HG02938 (cell line): Measurements from ENCODE around the gene GINS2.
A peak's percentile ranks its signal among the peaks of the same experiment; 100 is the strongest.

Experiments used
- ATAC-seq: cut with Tn5 transposase; IDR thresholded peaks from one replicate; pipeline ENCODE4 v1.9.1; 2021; ENCODE audit warnings: mild to moderate bottlenecking, moderate library complexity; ENCODE audit not compliant: unreplicated experiment

GINS2 gene

GRCh38 chr16:85690469-85691064, 1.8 kb upstream of the GINS2 start:
- ATAC-seq: no peak

DNA sequence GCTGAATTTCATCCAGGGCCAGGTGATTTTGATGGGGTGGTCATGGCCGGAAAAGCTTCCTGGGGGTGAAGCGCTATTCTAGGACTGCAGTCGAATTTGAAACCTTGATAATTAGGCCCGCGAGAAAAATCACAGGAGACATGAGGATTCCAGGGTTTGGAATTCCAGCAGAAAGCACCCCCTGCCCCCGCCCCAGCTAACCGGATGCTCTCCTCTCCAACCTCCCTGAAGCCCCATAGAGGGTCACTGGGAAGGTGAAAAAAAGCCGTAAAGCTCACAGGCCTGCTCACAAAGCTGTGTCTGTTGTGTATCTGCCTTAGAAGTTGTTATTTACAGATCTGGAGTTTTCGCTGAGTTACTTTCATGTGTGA, 1.2 kb upstream of the GINS2 start:
- no peak for ATAC-seq

DNA sequence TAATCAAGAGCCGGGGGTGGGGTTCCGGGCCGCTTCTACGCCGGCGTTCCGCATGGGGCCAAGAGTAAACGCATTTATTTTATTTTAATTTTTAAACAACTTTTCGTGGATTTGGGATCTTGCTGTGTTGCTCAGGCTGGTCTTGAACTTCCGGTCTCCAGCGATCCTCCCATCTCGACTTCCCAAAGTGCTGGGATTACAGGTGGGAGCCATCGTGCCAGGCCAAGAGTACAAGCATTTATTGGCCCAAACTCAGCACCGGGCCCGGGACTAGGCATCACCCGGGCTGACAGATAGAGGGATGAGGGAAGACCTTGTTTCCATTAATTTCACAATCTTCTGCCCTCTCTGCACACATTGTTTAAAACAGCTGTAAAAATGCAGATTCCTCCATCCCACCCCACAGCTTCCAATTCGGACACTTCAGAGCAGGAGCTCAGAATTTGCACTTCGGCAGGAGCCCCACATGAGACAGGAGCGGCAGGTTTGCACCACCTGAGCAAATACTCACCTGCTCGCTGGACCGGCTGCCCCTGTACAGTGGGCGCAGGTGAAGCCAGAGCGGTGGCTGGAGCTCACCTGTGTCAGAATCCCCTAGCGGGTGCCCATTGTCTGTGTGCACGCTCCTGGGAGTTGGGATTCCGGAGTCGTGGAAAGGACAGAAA, 663 bp upstream of the GINS2 start:
- ATAC-seq: no peak

GRCh38 chr16:85687651-85688471, 893 bp downstream of the GINS2 start:
- no peak for ATAC-seq

GRCh38 chr16:85686912-85687591, 1.7 kb downstream of the GINS2 start:
- ATAC-seq: no peak

- no peak for ATAC-seq
Observed at GRCh38 chr16:85685251-85685650, 3.5 kb downstream of the GINS2 start.

GRCh38 chr16:85683363-85683762, 5.4 kb downstream of the GINS2 start:
- ATAC-seq: no peak

- no peak for ATAC-seq
Observed at GRCh38 chr16:85682516-85682915, 6.2 kb downstream of the GINS2 start.

- no peak for ATAC-seq
Observed at GRCh38 chr16:85681255-85681654, 7.5 kb downstream of the GINS2 start.

DNA sequence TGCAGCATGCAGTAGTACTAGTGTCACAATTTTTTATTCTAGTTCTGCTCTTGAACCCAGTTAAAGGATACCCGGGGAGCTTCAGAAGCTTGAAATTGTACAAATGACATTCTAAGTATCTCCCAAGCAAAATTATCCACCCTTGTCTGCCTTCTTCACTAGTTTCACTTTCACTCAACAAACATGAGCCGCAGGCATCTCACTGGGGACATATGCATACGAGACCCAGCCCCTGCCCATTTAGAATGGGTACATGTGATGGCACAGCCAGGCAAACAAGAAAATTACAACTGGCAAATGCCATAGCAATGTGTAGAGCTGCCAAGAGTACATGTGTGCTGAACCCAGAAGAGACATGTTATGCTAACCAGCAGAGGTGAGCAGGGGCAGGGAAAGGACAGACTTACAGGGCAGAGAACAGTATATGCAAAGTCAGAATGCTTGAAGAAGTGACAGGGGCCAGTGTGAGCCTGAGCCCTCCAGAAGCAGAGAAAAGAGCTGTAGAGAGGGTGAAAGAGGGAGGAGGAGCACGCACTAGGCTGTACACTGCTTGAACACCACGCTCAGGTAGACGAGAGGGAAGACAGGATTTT, 8.3 kb downstream of the GINS2 start:
- no peak for ATAC-seq

DNA sequence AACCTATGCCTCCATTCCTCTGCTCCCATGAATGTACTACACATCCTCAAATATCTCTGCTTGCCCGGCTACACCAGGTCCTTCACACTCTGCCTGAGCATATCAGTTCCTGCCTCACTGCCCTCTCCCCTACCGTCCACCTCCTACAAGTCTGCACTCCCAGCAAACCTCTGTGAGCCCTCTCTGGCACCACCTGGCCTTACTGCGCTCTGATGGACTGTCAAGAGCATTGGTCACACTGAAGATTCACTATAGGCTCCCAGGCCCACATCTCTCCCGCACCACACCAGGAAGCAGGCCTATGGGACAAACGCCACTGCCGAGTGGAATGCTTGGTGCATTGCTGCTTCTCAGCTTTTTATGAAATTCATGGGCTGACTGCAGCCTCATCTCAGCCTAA, 8.9 kb downstream of the GINS2 start:
- no peak for ATAC-seq

DNA sequence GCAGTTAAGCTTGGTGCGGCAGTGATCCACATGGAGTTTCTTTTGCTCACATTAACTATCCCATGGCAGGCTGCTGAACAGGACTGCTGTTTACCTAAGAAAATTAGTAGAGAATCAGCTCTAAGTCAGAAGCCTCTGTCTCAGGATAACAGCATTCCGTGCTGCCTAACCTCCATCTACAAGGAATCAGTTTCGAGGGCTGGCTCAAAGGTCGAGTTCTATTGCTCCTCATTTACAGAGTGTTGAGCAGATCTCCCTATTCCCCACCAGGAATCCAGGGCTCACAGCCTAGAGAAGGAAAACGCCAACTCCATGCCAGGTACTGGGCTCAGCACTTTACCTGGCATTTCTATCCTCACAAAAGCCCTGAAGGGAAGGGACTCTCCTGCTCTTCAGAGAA, 9.9 kb downstream of the GINS2 start:
- no peak for ATAC-seq

GRCh38 chr16:85678016-85678415, 10.7 kb downstream of the GINS2 start:
- no peak for ATAC-seq

GRCh38 chr16:85677383-85677967, 11.3 kb downstream of the GINS2 start:
- ATAC-seq: no peak

GRCh38 chr16:85676466-85676865, 12.3 kb downstream of the GINS2 start:
- ATAC-seq: no peak

DNA sequence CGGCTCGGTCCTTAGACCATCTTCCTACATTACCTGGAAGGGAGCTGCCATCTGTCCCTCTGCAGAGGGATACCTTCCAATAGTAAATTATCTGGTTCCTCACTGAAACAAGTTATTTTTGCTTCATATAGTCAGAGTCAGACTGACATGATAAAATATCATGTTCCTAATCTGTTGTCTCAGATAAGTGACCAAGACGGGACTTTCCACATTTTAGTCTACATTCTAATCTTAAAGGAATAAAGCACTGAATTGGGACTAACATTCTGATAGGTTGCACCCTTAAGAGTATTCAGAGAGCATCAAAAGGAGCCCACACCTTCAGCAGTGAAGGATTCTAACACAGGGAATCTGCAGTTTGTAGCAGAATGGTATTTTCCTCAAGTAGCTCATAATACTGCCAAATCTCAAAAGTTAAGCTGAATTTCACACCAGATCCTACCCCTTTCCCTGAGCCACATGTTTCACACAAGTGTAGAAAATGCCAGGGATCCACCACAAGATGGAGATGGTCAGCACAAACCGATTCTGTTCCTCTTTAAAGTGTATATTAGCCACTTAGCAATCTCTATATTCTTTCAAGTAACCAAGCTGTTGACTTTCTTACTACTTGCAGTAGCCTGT, 13.4 kb downstream of the GINS2 start:
- no peak for ATAC-seq

DNA sequence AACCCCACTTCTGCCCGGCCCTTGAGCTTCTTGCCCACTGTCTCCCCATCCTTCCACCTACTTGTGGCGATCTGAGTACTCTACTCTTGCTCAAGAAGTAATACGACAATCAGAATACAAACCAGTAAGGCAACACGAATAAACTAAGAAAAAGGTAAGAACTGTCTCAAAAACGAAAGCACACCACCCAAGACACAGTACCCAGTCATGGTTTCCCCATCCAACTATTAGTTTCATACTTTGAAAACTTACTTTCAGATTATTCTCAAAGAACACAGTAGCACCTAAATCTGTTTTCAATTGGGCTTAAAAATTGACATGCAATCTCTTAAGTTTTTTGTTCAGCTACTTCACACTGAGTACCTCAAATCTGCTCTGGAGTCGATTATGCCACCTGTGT, 13.9 kb downstream of the GINS2 start:
- peak; percentile 52 for ATAC-seq

DNA sequence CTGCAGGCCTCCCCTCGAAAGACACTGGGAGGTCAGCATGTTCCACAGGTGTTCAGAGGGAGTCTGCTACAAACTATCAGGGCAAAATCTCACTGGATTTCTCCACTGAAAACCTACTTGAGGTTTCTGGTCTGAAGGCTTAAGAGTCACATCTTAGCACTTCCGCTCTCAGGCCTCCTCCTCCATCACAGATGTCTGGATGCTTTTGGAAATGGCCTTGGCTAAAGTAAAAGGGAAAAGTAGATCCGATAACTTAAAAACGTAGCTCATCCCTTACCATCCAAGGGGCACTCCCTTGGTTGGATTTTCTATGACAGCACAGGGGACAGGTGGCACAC, 14.4 kb downstream of the GINS2 start:
- ATAC-seq: no peak

DNA sequence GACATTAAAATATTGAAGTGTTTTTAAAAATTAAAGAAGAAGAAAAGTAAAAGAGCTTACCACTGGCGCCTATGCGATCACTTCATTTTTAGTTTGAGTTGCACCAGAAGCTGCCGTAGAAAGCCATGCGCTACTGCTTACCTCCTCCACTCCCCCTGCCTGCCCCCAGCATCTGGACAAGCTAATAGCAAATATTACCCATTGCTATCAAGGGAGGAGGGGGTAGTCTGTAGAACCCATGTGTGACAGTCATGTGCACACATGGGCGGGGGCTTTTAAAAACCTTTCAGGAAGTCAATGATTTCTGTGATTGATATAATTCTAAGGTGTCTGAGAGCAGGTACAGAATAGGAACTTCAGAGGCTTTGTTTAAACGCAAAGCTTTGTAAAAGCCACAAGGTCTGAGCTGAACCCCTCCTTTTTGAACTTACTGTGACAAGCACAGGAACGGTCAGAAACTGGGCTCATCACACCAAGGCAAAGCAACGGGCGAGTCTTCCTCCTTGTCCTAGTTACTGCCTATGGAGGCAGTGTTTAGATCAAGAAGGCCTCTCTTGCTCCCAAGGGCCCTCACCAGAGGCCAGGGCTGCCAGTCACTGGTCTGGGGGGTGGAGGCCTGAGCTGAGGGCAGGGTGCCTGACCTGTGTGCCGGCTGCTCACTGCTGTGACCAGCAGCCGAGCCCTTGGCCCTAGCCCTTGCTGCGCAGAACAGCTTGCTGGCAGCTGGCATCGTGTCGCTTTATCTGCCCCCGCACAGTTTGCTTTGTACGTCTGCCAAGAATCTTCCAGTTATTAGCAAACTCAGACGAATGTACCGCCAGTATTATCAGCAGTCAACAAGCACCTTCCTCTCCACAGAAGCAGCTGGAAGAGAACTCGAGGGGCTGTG, 15.0 kb downstream of the GINS2 start:
- ATAC-seq: no peak

DNA sequence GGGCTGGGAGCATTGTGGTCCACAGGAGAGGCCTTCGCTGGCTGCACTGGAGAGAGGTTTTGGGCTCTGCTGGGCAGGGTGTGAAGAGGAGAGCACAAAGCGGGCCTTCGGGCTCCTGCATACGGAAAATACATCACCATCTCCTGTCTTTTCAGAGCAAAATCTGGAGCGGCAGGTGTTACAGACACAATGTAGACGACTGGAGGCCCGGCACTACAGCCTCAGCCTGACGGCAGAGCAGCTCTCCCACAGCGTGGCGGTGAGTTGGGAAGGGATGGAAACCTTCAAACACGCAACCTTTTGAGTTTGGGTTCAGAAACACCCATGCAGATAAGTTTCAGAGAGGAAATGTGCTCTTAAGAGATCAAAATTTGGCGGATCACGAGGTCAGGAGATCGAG, 17.9 kb downstream of the GINS2 start:
- ATAC-seq: no peak
